HFF-Myc (cell line): ENCODE data around the gene TRPM4.
"Not testable (repeated sequence)": the region's sequence is repeated elsewhere in the genome, so short reads cannot be mapped to it uniquely, and the experiment has no call there.

Experiments
- DNase-seq: peaks from one replicate; pipeline ENCODE4 v3.0.0-alpha.2; 2011; ENCODE audit warnings: low read depth; ENCODE audit errors: extremely low read depth
- H3K4me3 ChIP-seq: replicated peaks from 2 replicates; pipeline ENCODE4 v1.5.1; 2011; ENCODE audit warnings: low read depth, mild to moderate bottlenecking, control low read depth, low read length
- CTCF ChIP-seq: IDR thresholded peaks from 2 replicates; pipeline ENCODE4 v1.5.1; 2012; ENCODE audit warnings: mild to moderate bottlenecking, low read depth, low read length, control low read depth; ENCODE audit errors: missing control alignments

Gene TRPM4

GRCh38 chr19:49196527-49197240 is 39.1 kb downstream of the TRPM4 start:
- no peak for TF ChIP-seq CTCF
- H3K4me3 ChIP-seq = no peak overlapping the region
- no peak for DNase-seq

- no peak overlapping the region for H3K4me3 ChIP-seq
- TF ChIP-seq CTCF = no peak
- no peak for DNase-seq
These were observed 42.8 kb downstream of the TRPM4 start for GRCh38 chr19:49200238-49200862.

DNA sequence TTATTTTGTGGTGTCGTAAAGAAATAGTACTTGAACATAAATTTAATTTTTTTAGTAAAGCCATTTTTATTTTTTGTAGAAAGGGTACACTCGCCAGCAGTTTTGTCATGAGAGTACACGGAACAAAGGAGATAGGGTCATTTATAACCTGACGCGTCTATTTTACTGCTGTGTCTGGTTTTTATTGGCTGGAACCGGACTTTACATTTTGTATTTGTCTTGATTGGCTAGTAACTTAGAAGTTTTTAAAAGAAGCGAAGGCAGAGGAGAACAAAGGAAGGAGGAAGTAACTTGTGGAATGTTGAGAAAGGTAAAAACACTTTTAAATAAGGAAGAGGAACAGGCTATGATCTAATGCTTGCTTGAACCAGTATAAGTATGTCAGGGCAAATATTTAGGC is 43.5 kb downstream of the TRPM4 start:
- H3K4me3 ChIP-seq = no peak overlapping the region
- no peak for DNase-seq
- no peak for TF ChIP-seq CTCF

- no peak for DNase-seq
- TF ChIP-seq CTCF = no peak
- H3K4me3 ChIP-seq = no peak overlapping the region
These were observed 47.5 kb downstream of the TRPM4 start for GRCh38 chr19:49205114-49205513.

- DNase-seq = not testable (repeated sequence)
These were observed 51.9 kb downstream of the TRPM4 start for GRCh38 chr19:49209502-49209901.

GRCh38 chr19:49210108-49210900 is 52.7 kb downstream of the TRPM4 start:
- no peak for TF ChIP-seq CTCF
- no peak overlapping the region for H3K4me3 ChIP-seq
- DNase-seq = no peak

More at GRCh38 chr19:49209502-49209901, 51.9 kb downstream of the TRPM4 start:
- not testable (repeated sequence) for H3K4me3 ChIP-seq

DNA sequence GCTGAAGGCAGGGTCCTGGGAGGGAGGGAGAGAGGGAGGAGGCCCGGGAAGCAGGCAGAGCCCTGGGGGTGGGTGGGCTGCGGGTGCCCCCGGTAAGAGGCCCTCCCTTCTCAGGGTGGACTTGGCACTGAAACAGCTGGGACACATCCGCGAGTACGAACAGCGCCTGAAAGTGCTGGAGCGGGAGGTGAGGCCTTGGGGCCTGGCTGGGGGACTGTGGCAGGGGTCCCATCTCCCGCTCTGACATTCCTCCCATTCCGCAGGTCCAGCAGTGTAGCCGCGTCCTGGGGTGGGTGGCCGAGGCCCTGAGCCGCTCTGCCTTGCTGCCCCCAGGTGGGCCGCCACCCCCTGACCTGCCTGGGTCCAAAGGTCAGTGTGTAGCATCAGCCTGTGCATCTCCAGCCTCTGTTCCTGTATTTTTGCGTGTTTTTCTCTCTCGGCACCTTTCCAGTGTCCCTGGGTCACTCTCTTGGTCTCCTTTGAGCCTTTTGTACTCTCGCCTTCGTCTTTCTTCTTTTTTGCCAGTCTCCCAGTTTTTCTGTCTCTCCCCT is 53.4 kb downstream of the TRPM4 start:
- no peak for TF ChIP-seq CTCF
- H3K4me3 ChIP-seq = no peak overlapping the region
- no peak for DNase-seq
